ENCODE data around the gene GNAQ.

Gene GNAQ

DNA sequence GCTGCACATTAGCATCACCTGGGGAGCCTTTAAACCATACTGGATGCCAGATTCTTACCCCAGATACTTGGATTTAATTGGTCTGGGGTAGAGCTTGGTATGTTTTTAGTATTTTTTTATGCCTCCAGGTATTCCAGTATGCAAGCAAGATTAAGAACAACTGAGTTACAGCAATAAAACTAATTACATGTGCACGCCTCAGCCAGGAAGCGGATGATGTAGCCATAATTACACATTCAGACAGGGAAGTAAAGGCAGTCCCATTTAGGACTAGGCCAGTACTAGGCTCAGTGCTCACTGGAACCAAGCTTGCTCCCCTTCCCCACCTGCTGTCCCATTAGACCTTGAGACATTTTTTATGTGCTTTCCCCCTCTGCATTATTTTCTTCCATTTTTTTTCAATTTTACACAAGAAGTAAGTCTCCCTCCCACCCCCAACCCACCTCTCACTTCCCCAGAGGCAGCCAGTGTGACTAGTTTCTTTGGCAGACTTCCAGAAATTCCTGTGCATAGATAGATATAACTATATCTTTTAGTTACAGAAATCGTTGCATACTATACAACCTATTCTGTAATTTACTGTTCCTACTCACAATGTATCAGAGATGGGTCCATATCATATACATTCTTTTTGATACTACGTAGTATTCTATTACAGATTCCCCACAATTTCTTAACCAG lies 7.1 kb upstream of the GNAQ start:
- no peaks in the 10 kb centered on the region for H3K9me3 Mint-ChIP-seq
- H3K4me1 Mint-ChIP-seq: peaks cover 9% of the 10 kb centered on the region
- H3K36me3 Mint-ChIP-seq (ENCODE audit: low read depth): no peaks in the 10 kb centered on the region
- DNase-seq: no peak
- no peak for TF ChIP-seq CTCF (IDR thresholded peaks at IDR 0.05)
- no peaks in the 10 kb centered on the region for H3K27me3 Mint-ChIP-seq (ENCODE audit: low read depth, poor library complexity)
- no peak overlapping the region for H3K27ac Mint-ChIP-seq
- H3K4me3 Mint-ChIP-seq: no peak overlapping the region

DNA sequence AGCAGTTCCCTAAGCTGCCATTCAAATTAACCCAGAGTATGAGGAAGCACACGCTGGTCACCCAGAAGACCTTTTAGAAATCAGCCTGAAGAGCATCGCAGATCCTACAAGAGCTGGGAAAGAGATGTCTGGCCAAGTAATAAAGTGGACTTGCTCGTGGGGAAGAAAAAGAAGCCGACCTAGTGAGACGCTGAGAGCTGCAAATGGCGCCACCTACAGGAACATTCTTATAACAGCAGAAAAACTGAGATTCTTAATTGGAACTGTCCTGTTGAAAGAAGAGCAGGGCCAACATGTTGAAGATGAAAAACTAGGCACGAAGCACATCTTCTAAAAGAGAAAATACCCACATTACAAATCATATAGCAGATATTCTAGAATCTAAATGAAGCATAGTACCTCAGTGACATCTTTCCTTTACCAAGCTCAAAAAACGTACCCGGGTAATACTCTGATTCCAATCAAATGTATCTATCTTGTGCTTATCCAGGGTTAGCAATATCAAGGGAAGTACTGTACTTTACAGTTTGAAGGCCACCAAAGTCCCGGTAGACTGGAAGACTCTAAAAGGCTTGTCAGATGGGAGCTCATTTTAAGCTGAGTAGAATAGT lies 3.9 kb upstream of the GNAQ start:
- peak; percentile 87 for TF ChIP-seq CTCF (IDR thresholded peaks at IDR 0.05)
- Mint-ChIP-seq H3K36me3 (ENCODE audit: low read depth) (no peaks in the 10 kb centered on the region), H3K4me3 (no peak overlapping the region), H3K27ac (no peak overlapping the region), H3K9me3 (no peaks in the 10 kb centered on the region), H3K4me1 (peaks cover 21% of the 10 kb centered on the region), H3K27me3 (ENCODE audit: low read depth, poor library complexity) (no peaks in the 10 kb centered on the region)
- DNase-seq: peak; percentile 53

DNA sequence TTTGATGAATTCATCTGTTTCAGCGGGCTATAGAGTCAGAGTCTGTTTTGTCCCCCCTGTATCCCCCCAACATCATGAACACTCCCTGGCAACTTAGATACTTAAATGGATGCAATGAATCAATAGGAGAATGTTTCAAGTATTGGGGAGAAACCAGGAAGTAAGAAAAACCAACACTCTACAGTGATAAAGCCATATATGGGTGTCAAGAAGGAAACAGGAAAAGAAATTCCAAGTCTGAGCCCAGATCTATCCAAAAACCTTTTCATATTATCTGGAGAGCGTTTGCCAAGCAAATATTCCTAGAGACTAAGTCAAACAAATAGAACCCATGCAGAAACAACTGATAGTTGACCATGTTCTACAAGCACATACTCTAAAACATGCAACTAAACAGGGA lies 2.3 kb upstream of the GNAQ start:
- Mint-ChIP-seq H3K9me3 (no peaks in the 10 kb centered on the region), H3K36me3 (ENCODE audit: low read depth) (no peaks in the 10 kb centered on the region)

GRCh38 chr9:78032730-78033457 lies 1.3 kb upstream of the GNAQ start:
- Mint-ChIP-seq H3K9me3 (no peaks in the 10 kb centered on the region), H3K4me3 (peak overlapping the region; percentile 94), H3K4me1 (peaks cover 46% of the 10 kb centered on the region), H3K36me3 (ENCODE audit: low read depth) (no peaks in the 10 kb centered on the region), H3K27ac (peak overlapping the region; percentile 98), H3K27me3 (ENCODE audit: low read depth, poor library complexity) (no peaks in the 10 kb centered on the region)
- no peak for TF ChIP-seq CTCF (IDR thresholded peaks at IDR 0.05)
- DNase-seq: no peak

More for the DNA sequence above, 2.3 kb upstream of the GNAQ start:
- Mint-ChIP-seq H3K27me3 (ENCODE audit: low read depth, poor library complexity) (no peaks in the 10 kb centered on the region), H3K4me3 (peak overlapping the region; percentile 94), H3K4me1 (peaks cover 37% of the 10 kb centered on the region), H3K27ac (no peak overlapping the region)
- no peak for DNase-seq
- no peak for TF ChIP-seq CTCF (IDR thresholded peaks at IDR 0.05)

- TF ChIP-seq CTCF (IDR thresholded peaks at IDR 0.05): no peak
- H3K9me3 Mint-ChIP-seq: no peaks in the 10 kb centered on the region
Measured at GRCh38 chr9:78031893-78032729, 500 bp upstream of the GNAQ start.

More at GRCh38 chr9:78031893-78032729, 500 bp upstream of the GNAQ start:
- H3K4me3 Mint-ChIP-seq: peak overlapping the region; percentile 94
- H3K36me3 Mint-ChIP-seq (ENCODE audit: low read depth): no peaks in the 10 kb centered on the region
- peak; percentile 85 for DNase-seq
- peak overlapping the region; percentile 98 for H3K27ac Mint-ChIP-seq
- H3K27me3 Mint-ChIP-seq (ENCODE audit: low read depth, poor library complexity): no peaks in the 10 kb centered on the region
- H3K4me1 Mint-ChIP-seq: peaks cover 53% of the 10 kb centered on the region
